ENCODE measurements around the gene DDX17. TPM values are rescaled to one million over a fixed set of nuclear protein-coding genes. Genes with fewer than 3 reads are reported as not detected.

Gene DDX17
- total and polyA plus RNA-seq, 2 of the 8 experiments (the other 6 are each of a cell fraction or from before 2014, with no cell fraction given): 437 to 441 TPM

GRCh38 chr22:38461414-38462081, 44.6 kb downstream of the DDX17 start (continued):
- TF ChIP-seq TCF12 (IDR thresholded peaks at IDR 0.05; ENCODE audit: low read depth, low read length): no peak
- 0 out of 2 replicates have a peak, but pooled peaks have one; percentile 27 for TF ChIP-seq PHF8 (conservative IDR thresholded peaks at IDR 0.05; ENCODE audit: low read depth, low read length)
- TF ChIP-seq ASH2L (IDR thresholded peaks at IDR 0.05; ENCODE audit: low read length): peak; percentile 44
- peak; percentile 61; the same call in 1 of the 2 replicates for TF ChIP-seq RFX5 (IDR thresholded peaks at IDR 0.05; ENCODE audit: borderline replicate concordance, low read depth, low read length)
- TF ChIP-seq SUZ12 (IDR thresholded peaks at IDR 0.05; ENCODE audit: low read length): peak; percentile 38; the same call in 1 of the 2 replicates
- TF ChIP-seq KDM5A (IDR thresholded peaks at IDR 0.05; ENCODE audit: low read length): no peak
- TF ChIP-seq JUND (IDR thresholded peaks at IDR 0.05; ENCODE audit: low read length): peak; percentile 71
- TF ChIP-seq TBP (IDR thresholded peaks at IDR 0.05; ENCODE audit: low read depth, low read length): peak; percentile 57; the same call in 1 of the 2 replicates
- TF ChIP-seq GABPA (IDR thresholded peaks at IDR 0.05; ENCODE audit: borderline replicate concordance, insufficient read depth, low read length): peak; percentile 65; the same call in 1 of the 2 replicates
- no peak for TF ChIP-seq CBX5 (IDR thresholded peaks at IDR 0.05; ENCODE audit: low read depth, low read length)
- peak; percentile 56 for TF ChIP-seq E2F6 (IDR thresholded peaks at IDR 0.05)
- TF ChIP-seq POU5F1 (IDR thresholded peaks at IDR 0.05; ENCODE audit: low read depth, low read length): no peak
- TF ChIP-seq HDAC2 (IDR thresholded peaks at IDR 0.05; ENCODE audit: borderline replicate concordance in 1 of 2, low read depth in 2 of 2, low read length in 2 of 2): peak in 1 of 2 experiments; percentile 32; a peak in 1 of 4 replicates
- no peak for TF ChIP-seq CEBPB (IDR thresholded peaks at IDR 0.05; ENCODE audit: low read depth, low read length)
- TF ChIP-seq RXRA (IDR thresholded peaks at IDR 0.05; ENCODE audit: insufficient read depth, low read depth, low read length): no peak
- TF ChIP-seq FOSL1 (IDR thresholded peaks at IDR 0.05; ENCODE audit: insufficient read depth, low read depth, low read length): no peak
- TF ChIP-seq SIN3A (conservative IDR thresholded peaks at IDR 0.05 in 1 of 2, IDR thresholded peaks at IDR 0.05 in 1 of 2; ENCODE audit: low read depth in 1 of 2, low read length in 2 of 2): peak; percentile 34 to 90; a peak in 1 of 4 replicates
- peak; percentile 28 for TF ChIP-seq CTBP2 (IDR thresholded peaks at IDR 0.05; ENCODE audit: borderline replicate concordance, insufficient read depth, insufficient read length, low read length)
- no peak for TF ChIP-seq SIX5 (IDR thresholded peaks at IDR 0.05; ENCODE audit: low read depth, low read length)
- peak; percentile 73 for TF ChIP-seq CREB1 (IDR thresholded peaks at IDR 0.05)
- TF ChIP-seq MAX (IDR thresholded peaks at IDR 0.05): peak; percentile 52
- peak; percentile 61; the same call in 1 of the 2 replicates for TF ChIP-seq TAF1 (IDR thresholded peaks at IDR 0.05; ENCODE audit: low read depth, low read length)
